Neuron (in vitro differentiated cells): ENCODE measurements around the gene PTPRN2.

Experiments used
- H2AFZ ChIP-seq: one replicate; pipeline ENCODE4 v1.6.1; 2013; ENCODE audit warnings: low read depth, mild to moderate bottlenecking, inconsistent platforms, low read length, moderate library complexity
- H3K27me3 ChIP-seq: one replicate; pipeline ENCODE4 v1.6.1; 2013; ENCODE audit warnings: low read length; ENCODE audit not compliant: insufficient read depth
- H3K36me3 ChIP-seq: one replicate; pipeline ENCODE4 v1.6.1; 2013; ENCODE audit warnings: low read length; ENCODE audit not compliant: insufficient read depth
- H3K4me1 ChIP-seq: one replicate; pipeline ENCODE4 v1.6.1; 2013; ENCODE audit warnings: low read length; ENCODE audit not compliant: insufficient read depth
- H3K4me3 ChIP-seq: 2 replicates; pipeline ENCODE4 v1.5.1; 2013; ENCODE audit warnings: mild to moderate bottlenecking, low read length, moderate library complexity
- H3K9me3 ChIP-seq: one replicate; pipeline ENCODE4 v1.6.1; 2013; ENCODE audit warnings: low read length

The PTPRN2 gene

GRCh38 chr7:158145370-158145769 lies 442.3 kb downstream of the PTPRN2 start:
- H3K36me3 ChIP-seq = no peaks in the 10 kb centered on the region
- no peak overlapping the region for H3K4me3 ChIP-seq
- H3K9me3 ChIP-seq = peaks cover 5% of the 10 kb centered on the region
- no peaks in the 10 kb centered on the region for H3K27me3 ChIP-seq
- no peak overlapping the region for H2AFZ ChIP-seq
- no peaks in the 10 kb centered on the region for H3K4me1 ChIP-seq

GRCh38 chr7:158143196-158144120 lies 444.2 kb downstream of the PTPRN2 start:
- Histone ChIP-seq H3K27me3 (no peaks in the 10 kb centered on the region), H2AFZ (no peak overlapping the region), H3K36me3 (no peaks in the 10 kb centered on the region), H3K4me1 (no peaks in the 10 kb centered on the region), H3K9me3 (peaks cover 3% of the 10 kb centered on the region), H3K4me3 (no peak overlapping the region)

GRCh38 chr7:158142657-158143056 lies 445.0 kb downstream of the PTPRN2 start:
- peaks cover 3% of the 10 kb centered on the region for H3K9me3 ChIP-seq
- H3K27me3 ChIP-seq = no peaks in the 10 kb centered on the region

GRCh38 chr7:158141806-158142518 lies 445.7 kb downstream of the PTPRN2 start:
- Histone ChIP-seq H3K4me3 (no peak overlapping the region), H2AFZ (no peak overlapping the region), H3K9me3 (peaks cover 3% of the 10 kb centered on the region), H3K27me3 (no peaks in the 10 kb centered on the region), H3K36me3 (no peaks in the 10 kb centered on the region), H3K4me1 (no peaks in the 10 kb centered on the region)

More at GRCh38 chr7:158142657-158143056, 445.0 kb downstream of the PTPRN2 start:
- Histone ChIP-seq H3K36me3 (no peaks in the 10 kb centered on the region), H3K4me1 (no peaks in the 10 kb centered on the region), H3K4me3 (no peak overlapping the region), H2AFZ (no peak overlapping the region)

GRCh38 chr7:158141221-158141582 lies 446.4 kb downstream of the PTPRN2 start:
- Histone ChIP-seq H3K36me3 (no peaks in the 10 kb centered on the region), H3K4me3 (no peak overlapping the region), H3K4me1 (no peaks in the 10 kb centered on the region), H3K27me3 (no peaks in the 10 kb centered on the region), H2AFZ (no peak overlapping the region), H3K9me3 (peaks cover 3% of the 10 kb centered on the region)

- Histone ChIP-seq H3K4me3 (no peak overlapping the region), H3K27me3 (no peaks in the 10 kb centered on the region), H3K9me3 (peaks cover 3% of the 10 kb centered on the region), H3K4me1 (no peaks in the 10 kb centered on the region), H2AFZ (no peak overlapping the region), H3K36me3 (no peaks in the 10 kb centered on the region)
Measured at GRCh38 chr7:158140538-158141220, 446.9 kb downstream of the PTPRN2 start.

GRCh38 chr7:158139499-158139898 lies 448.1 kb downstream of the PTPRN2 start:
- no peaks in the 10 kb centered on the region for H3K36me3 ChIP-seq
- no peaks in the 10 kb centered on the region for H3K4me1 ChIP-seq
- H3K4me3 ChIP-seq = no peak overlapping the region
- H3K9me3 ChIP-seq = peaks cover 3% of the 10 kb centered on the region
- H3K27me3 ChIP-seq = no peaks in the 10 kb centered on the region
- H2AFZ ChIP-seq = no peak overlapping the region

- no peak overlapping the region for H2AFZ ChIP-seq
- no peaks in the 10 kb centered on the region for H3K36me3 ChIP-seq
- no peaks in the 10 kb centered on the region for H3K27me3 ChIP-seq
- H3K4me3 ChIP-seq = no peak overlapping the region
- H3K4me1 ChIP-seq = no peaks in the 10 kb centered on the region
- peaks cover 3% of the 10 kb centered on the region for H3K9me3 ChIP-seq
Measured at GRCh38 chr7:158138329-158138597, 449.4 kb downstream of the PTPRN2 start.

- H3K27me3 ChIP-seq = no peaks in the 10 kb centered on the region
Measured at GRCh38 chr7:158137516-158138328, 449.9 kb downstream of the PTPRN2 start.

GRCh38 chr7:158135931-158136330 lies 451.7 kb downstream of the PTPRN2 start:
- H3K9me3 ChIP-seq = peaks cover 3% of the 10 kb centered on the region
- no peak overlapping the region for H3K4me3 ChIP-seq

More at GRCh38 chr7:158137516-158138328, 449.9 kb downstream of the PTPRN2 start:
- Histone ChIP-seq H3K9me3 (peaks cover 3% of the 10 kb centered on the region), H3K4me3 (no peak overlapping the region), H2AFZ (no peak overlapping the region), H3K4me1 (no peaks in the 10 kb centered on the region), H3K36me3 (no peaks in the 10 kb centered on the region)

GRCh38 chr7:158134824-158135223 lies 452.8 kb downstream of the PTPRN2 start:
- Histone ChIP-seq H3K4me1 (no peaks in the 10 kb centered on the region), H3K36me3 (no peaks in the 10 kb centered on the region), H3K9me3 (no peaks in the 10 kb centered on the region), H3K27me3 (no peaks in the 10 kb centered on the region), H3K4me3 (no peak overlapping the region), H2AFZ (no peak overlapping the region)

More at GRCh38 chr7:158135931-158136330, 451.7 kb downstream of the PTPRN2 start:
- no peaks in the 10 kb centered on the region for H3K4me1 ChIP-seq
- no peak overlapping the region for H2AFZ ChIP-seq
- no peaks in the 10 kb centered on the region for H3K27me3 ChIP-seq
- no peaks in the 10 kb centered on the region for H3K36me3 ChIP-seq

GRCh38 chr7:158133515-158134271 lies 453.9 kb downstream of the PTPRN2 start:
- H3K27me3 ChIP-seq = no peaks in the 10 kb centered on the region
- no peaks in the 10 kb centered on the region for H3K36me3 ChIP-seq
- H2AFZ ChIP-seq = no peak overlapping the region
- no peaks in the 10 kb centered on the region for H3K9me3 ChIP-seq
- no peak overlapping the region for H3K4me3 ChIP-seq
- no peaks in the 10 kb centered on the region for H3K4me1 ChIP-seq
